H1 (cell line): ENCODE data around the gene NAPA. TPM values are rescaled to one million over a fixed set of nuclear protein-coding genes. Genes with fewer than 3 reads are reported as not detected.

Experiments
- ATF2 ChIP-seq: IDR thresholded peaks from 2 replicates; pipeline ENCODE4 v1.6.1; 2012; ENCODE audit warnings: low read length, inconsistent platforms
- ATF3 ChIP-seq: IDR thresholded peaks from 2 replicates; pipeline ENCODE4 v1.6.1; 2011; ENCODE audit warnings: low read depth, mild to moderate bottlenecking, low read length; ENCODE audit not compliant: insufficient read depth
- BCL11A ChIP-seq, 2 experiments: IDR thresholded peaks; one replicate each; pipeline ENCODE4 v1.6.1; 2011; ENCODE audit warnings: low read depth in 2 of 2, low read length in 2 of 2, mild to moderate bottlenecking in 2 of 2
- JUND ChIP-seq: IDR thresholded peaks from 2 replicates; pipeline ENCODE4 v1.6.1; 2011; ENCODE audit warnings: mild to moderate bottlenecking, improper control_type of control experiment, low read length
- RBBP5 ChIP-seq: IDR thresholded peaks from 2 replicates; pipeline ENCODE4 v1.7.1; 2012; ENCODE audit warnings: low read depth, mild to moderate bottlenecking, inconsistent platforms, low read length, moderate library complexity, borderline replicate concordance
- RXRA ChIP-seq: IDR thresholded peaks from 2 replicates; pipeline ENCODE4 v1.6.1; 2011; ENCODE audit warnings: low read depth, mild to moderate bottlenecking, low read length, moderate library complexity; ENCODE audit not compliant: insufficient read depth
- SRF ChIP-seq: IDR thresholded peaks from 2 replicates; pipeline ENCODE4 v1.6.1; 2011; ENCODE audit warnings: mild to moderate bottlenecking, low read depth, low read length, moderate library complexity
- polyA plus RNA-seq, 7 experiments: library from polyadenylated mRNA; depleted of rRNA in 3 of 7; stranded (reverse) in 5 of 7; unstranded in 2 of 7; fragments of >200 nt in 5 of 7; fragments of 200-250 nt in 2 of 7; gene quantifications; 1 replicate in 5 of 7; 2 replicates in 1 of 7; 4 replicates in 1 of 7; pipeline versions ENCODE4 v1.2.1 to v1.2.3, GENCODE V29; 2011 to 2013; ENCODE audit warnings: missing spikeins in 2 of 7, mixed read lengths in 2 of 7
- total RNA-seq: library from RNA; stranded (reverse); fragmentation: NEBNext Ultra II Directional; extraction: Animal tissue kit (Norgen Biotek cat#: 25700); gene quantifications from 2 replicates; pipeline ENCODE4 v1.2.1, GENCODE V29; 2021

Gene NAPA
- total and polyA plus RNA-seq, 2 of the 8 experiments (the other 6 are each of a cell fraction or from before 2014, with no cell fraction given), result 58.5 to 78.2 TPM

GRCh38 chr19:47494211-47494547, 20.7 kb downstream of the NAPA start (continued):
- TF ChIP-seq ATF2, result no peak
- no peak for TF ChIP-seq RBBP5
- no peak for TF ChIP-seq BCL11A (IDR thresholded peaks at IDR 0.05; ENCODE audit: low read depth in 2 of 2, low read length in 2 of 2)
- TF ChIP-seq JUND, result no peak
- TF ChIP-seq RXRA, result no peak
- TF ChIP-seq ATF3, result no peak
- no peak for TF ChIP-seq SRF
- TF ChIP-seq, all 59 proteins: peak for 0
